HUES6 (cell line): ENCODE data around the gene SNAI3.

Experiments
- H3K27ac ChIP-seq: 2 replicates; pipeline ENCODE4 v1.7.0; 2013; ENCODE audit warnings: low read depth, mild to moderate bottlenecking, low read length, inconsistent platforms
- H3K27me3 ChIP-seq: 2 replicates; pipeline ENCODE4 v1.6.1; 2013; ENCODE audit warnings: low read length; ENCODE audit not compliant: control insufficient read depth, insufficient read depth
- H3K36me3 ChIP-seq: 2 replicates; pipeline ENCODE4 v1.6.1; 2013; ENCODE audit warnings: low read length; ENCODE audit not compliant: control insufficient read depth, insufficient read depth
- H3K4me1 ChIP-seq: 2 replicates; pipeline ENCODE4 v1.6.1; 2013; ENCODE audit warnings: low read length; ENCODE audit not compliant: control insufficient read depth, insufficient read depth
- H3K4me3 ChIP-seq: 2 replicates; pipeline ENCODE4 v1.5.1; 2013; ENCODE audit warnings: low read depth, low read length
- H3K9ac ChIP-seq: one replicate; pipeline ENCODE4 v1.6.1; 2013; ENCODE audit warnings: mild to moderate bottlenecking, low read length
- H3K9me3 ChIP-seq: 2 replicates; pipeline ENCODE4 v1.6.1; 2013; ENCODE audit warnings: low read depth, low read length; ENCODE audit not compliant: control insufficient read depth, insufficient read depth

The SNAI3 gene

GRCh38 chr16:88647178-88648070 lies 38.9 kb downstream of the SNAI3 start:
- no peaks in the 10 kb centered on the region for H3K9me3 ChIP-seq
- no peak overlapping the region for H3K27ac ChIP-seq
- peaks cover 7% of the 10 kb centered on the region; the same call in 1 of the 2 replicates for H3K36me3 ChIP-seq
- no peaks in the 10 kb centered on the region for H3K27me3 ChIP-seq
- H3K4me3 ChIP-seq, result no peak overlapping the region
- no peak overlapping the region for H3K9ac ChIP-seq
- peaks cover 15% of the 10 kb centered on the region for H3K4me1 ChIP-seq

- H3K4me3 ChIP-seq, result no peak overlapping the region
- no peak overlapping the region for H3K27ac ChIP-seq
- H3K36me3 ChIP-seq, result peaks cover 3% of the 10 kb centered on the region; the same call in 1 of the 2 replicates
- H3K9ac ChIP-seq, result no peak overlapping the region
- H3K27me3 ChIP-seq, result no peaks in the 10 kb centered on the region
- peaks cover 11% of the 10 kb centered on the region for H3K4me1 ChIP-seq
- no peaks in the 10 kb centered on the region for H3K9me3 ChIP-seq
Observed at GRCh38 chr16:88646345-88647034, 39.8 kb downstream of the SNAI3 start.

- H3K27ac ChIP-seq, result no peak overlapping the region
- peaks cover 7% of the 10 kb centered on the region for H3K4me1 ChIP-seq
- no peak overlapping the region for H3K4me3 ChIP-seq
- H3K9ac ChIP-seq, result no peak overlapping the region
- peaks cover 3% of the 10 kb centered on the region; the same call in 1 of the 2 replicates for H3K36me3 ChIP-seq
- H3K27me3 ChIP-seq, result no peaks in the 10 kb centered on the region
- H3K9me3 ChIP-seq, result no peaks in the 10 kb centered on the region
Observed at GRCh38 chr16:88645941-88646340, 40.4 kb downstream of the SNAI3 start.

GRCh38 chr16:88645455-88645854 lies 40.9 kb downstream of the SNAI3 start:
- no peak overlapping the region for H3K9ac ChIP-seq
- H3K27me3 ChIP-seq, result no peaks in the 10 kb centered on the region
- no peaks in the 10 kb centered on the region for H3K9me3 ChIP-seq
- no peak overlapping the region for H3K27ac ChIP-seq
- H3K36me3 ChIP-seq, result peaks cover 3% of the 10 kb centered on the region; the same call in 1 of the 2 replicates
- H3K4me1 ChIP-seq, result peaks cover 7% of the 10 kb centered on the region
- H3K4me3 ChIP-seq, result no peak overlapping the region

GRCh38 chr16:88643644-88643932 lies 42.7 kb downstream of the SNAI3 start:
- Histone ChIP-seq H3K9ac (no peak overlapping the region), H3K4me3 (no peak overlapping the region), H3K27ac (no peak overlapping the region), H3K36me3 (peaks cover 3% of the 10 kb centered on the region; the same call in 1 of the 2 replicates), H3K4me1 (peaks cover 11% of the 10 kb centered on the region), H3K9me3 (no peaks in the 10 kb centered on the region), H3K27me3 (peaks cover 11% of the 10 kb centered on the region; the same call in 1 of the 2 replicates)

GRCh38 chr16:88642881-88643643 lies 43.2 kb downstream of the SNAI3 start:
- peaks cover 14% of the 10 kb centered on the region; the same call in 1 of the 2 replicates for H3K27me3 ChIP-seq
- H3K4me3 ChIP-seq, result no peak overlapping the region
- no peak overlapping the region for H3K27ac ChIP-seq
- no peak overlapping the region for H3K9ac ChIP-seq
- H3K9me3 ChIP-seq, result no peaks in the 10 kb centered on the region
- H3K4me1 ChIP-seq, result peaks cover 15% of the 10 kb centered on the region
- H3K36me3 ChIP-seq, result peaks cover 3% of the 10 kb centered on the region; the same call in 1 of the 2 replicates

GRCh38 chr16:88640498-88641247 lies 45.6 kb downstream of the SNAI3 start:
- Histone ChIP-seq H3K27me3 (peaks cover 20% of the 10 kb centered on the region; the same call in 1 of the 2 replicates), H3K27ac (no peak overlapping the region), H3K9me3 (no peaks in the 10 kb centered on the region), H3K9ac (no peak overlapping the region), H3K36me3 (peaks cover 3% of the 10 kb centered on the region; the same call in 1 of the 2 replicates), H3K4me3 (no peak overlapping the region), H3K4me1 (peaks cover 15% of the 10 kb centered on the region)

GRCh38 chr16:88640039-88640495 lies 46.2 kb downstream of the SNAI3 start:
- peaks cover 18% of the 10 kb centered on the region for H3K4me1 ChIP-seq
- no peak overlapping the region for H3K4me3 ChIP-seq
- no peak overlapping the region for H3K9ac ChIP-seq
- no peaks in the 10 kb centered on the region for H3K9me3 ChIP-seq
- H3K27me3 ChIP-seq, result peaks cover 26% of the 10 kb centered on the region; the same call in 1 of the 2 replicates
- H3K36me3 ChIP-seq, result peaks cover 3% of the 10 kb centered on the region; the same call in 1 of the 2 replicates
- H3K27ac ChIP-seq, result no peak overlapping the region

- Histone ChIP-seq H3K36me3 (peaks cover 3% of the 10 kb centered on the region; the same call in 1 of the 2 replicates), H3K27ac (no peak overlapping the region), H3K4me3 (no peak overlapping the region), H3K9ac (no peak overlapping the region), H3K27me3 (peaks cover 29% of the 10 kb centered on the region; the same call in 1 of the 2 replicates), H3K4me1 (peaks cover 21% of the 10 kb centered on the region), H3K9me3 (no peaks in the 10 kb centered on the region)
Observed at GRCh38 chr16:88639231-88640038, 46.9 kb downstream of the SNAI3 start.
